HUES6 (cell line): Measurements from ENCODE around the gene ADRA2C.

Source experiments
- H3K27ac ChIP-seq: 2 replicates; pipeline ENCODE4 v1.7.0; 2013; ENCODE audit warnings: low read depth, mild to moderate bottlenecking, low read length, inconsistent platforms
- H3K27me3 ChIP-seq: 2 replicates; pipeline ENCODE4 v1.6.1; 2013; ENCODE audit warnings: low read length; ENCODE audit not compliant: control insufficient read depth, insufficient read depth
- H3K36me3 ChIP-seq: 2 replicates; pipeline ENCODE4 v1.6.1; 2013; ENCODE audit warnings: low read length; ENCODE audit not compliant: control insufficient read depth, insufficient read depth
- H3K4me1 ChIP-seq: 2 replicates; pipeline ENCODE4 v1.6.1; 2013; ENCODE audit warnings: low read length; ENCODE audit not compliant: control insufficient read depth, insufficient read depth
- H3K4me3 ChIP-seq: 2 replicates; pipeline ENCODE4 v1.5.1; 2013; ENCODE audit warnings: low read depth, low read length
- H3K9ac ChIP-seq: one replicate; pipeline ENCODE4 v1.6.1; 2013; ENCODE audit warnings: mild to moderate bottlenecking, low read length
- H3K9me3 ChIP-seq: 2 replicates; pipeline ENCODE4 v1.6.1; 2013; ENCODE audit warnings: low read depth, low read length; ENCODE audit not compliant: control insufficient read depth, insufficient read depth

The ADRA2C gene

GRCh38 chr4:3766036-3766784, at the start of gene ADRA2C:
Gene ADRA2C, plus strand, starts transcription at chr4:3766385. Its CDS starts 222 bp downstream, at chr4:3766607.
- Histone ChIP-seq H3K4me1 (peaks cover 46% of the 10 kb centered on the region; the same call in 1 of the 2 replicates), H3K9ac (peak within 1 kb of the TSS; percentile 67), H3K4me3 (peak within 1 kb of the TSS; percentile 66), H3K27ac (no peak within 1 kb of the TSS), H3K9me3 (no peaks in the 10 kb centered on the region), H3K27me3 (peaks cover 31% of the 10 kb centered on the region), H3K36me3 (no peaks in the 10 kb centered on the region)

- H3K4me3 ChIP-seq = no peak overlapping the region
- no peak overlapping the region for H3K9ac ChIP-seq
- no peak overlapping the region for H3K27ac ChIP-seq
- H3K27me3 ChIP-seq = peaks cover under 1% of the 10 kb centered on the region; the same call in 1 of the 2 replicates
- H3K4me1 ChIP-seq = no peaks in the 10 kb centered on the region
- H3K36me3 ChIP-seq = no peaks in the 10 kb centered on the region
- H3K9me3 ChIP-seq = peaks cover 12% of the 10 kb centered on the region
Observed at GRCh38 chr4:3716631-3717235, 49.5 kb upstream of the ADRA2C start.

GRCh38 chr4:3717241-3717640, 48.9 kb upstream of the ADRA2C start:
- no peak overlapping the region for H3K27ac ChIP-seq

GRCh38 chr4:3718462-3718861, 47.7 kb upstream of the ADRA2C start:
- Histone ChIP-seq H3K36me3 (no peaks in the 10 kb centered on the region), H3K9ac (no peak overlapping the region), H3K9me3 (peaks cover 12% of the 10 kb centered on the region), H3K27me3 (peaks cover 10% of the 10 kb centered on the region), H3K27ac (no peak overlapping the region), H3K4me1 (no peaks in the 10 kb centered on the region), H3K4me3 (no peak overlapping the region)

More at GRCh38 chr4:3717241-3717640, 48.9 kb upstream of the ADRA2C start:
- Histone ChIP-seq H3K27me3 (peaks cover 2% of the 10 kb centered on the region; the same call in 1 of the 2 replicates), H3K4me1 (no peaks in the 10 kb centered on the region), H3K4me3 (no peak overlapping the region), H3K9me3 (peaks cover 12% of the 10 kb centered on the region), H3K36me3 (no peaks in the 10 kb centered on the region), H3K9ac (no peak overlapping the region)

GRCh38 chr4:3719191-3719590, 47.0 kb upstream of the ADRA2C start:
- H3K4me3 ChIP-seq = no peak overlapping the region
- H3K27ac ChIP-seq = no peak overlapping the region
- H3K9ac ChIP-seq = no peak overlapping the region
- no peaks in the 10 kb centered on the region for H3K36me3 ChIP-seq
- peaks cover 6% of the 10 kb centered on the region; the same call in 1 of the 2 replicates for H3K4me1 ChIP-seq
- H3K27me3 ChIP-seq = peaks cover 18% of the 10 kb centered on the region
- H3K9me3 ChIP-seq = peaks cover 12% of the 10 kb centered on the region

- H3K9ac ChIP-seq = no peak overlapping the region
- H3K4me1 ChIP-seq = peaks cover 12% of the 10 kb centered on the region; the same call in 1 of the 2 replicates
- H3K9me3 ChIP-seq = peaks cover 12% of the 10 kb centered on the region
- no peaks in the 10 kb centered on the region for H3K36me3 ChIP-seq
- H3K27me3 ChIP-seq = peaks cover 24% of the 10 kb centered on the region
- no peak overlapping the region for H3K4me3 ChIP-seq
- no peak overlapping the region for H3K27ac ChIP-seq
Observed at GRCh38 chr4:3719836-3720235, 46.3 kb upstream of the ADRA2C start.

GRCh38 chr4:3720466-3720865, 45.7 kb upstream of the ADRA2C start:
- H3K4me1 ChIP-seq = peaks cover 17% of the 10 kb centered on the region
- no peak overlapping the region for H3K9ac ChIP-seq
- no peak overlapping the region for H3K4me3 ChIP-seq
- peaks cover 30% of the 10 kb centered on the region for H3K27me3 ChIP-seq
- no peaks in the 10 kb centered on the region for H3K36me3 ChIP-seq
- peaks cover 12% of the 10 kb centered on the region for H3K9me3 ChIP-seq
- no peak overlapping the region for H3K27ac ChIP-seq

GRCh38 chr4:3721186-3721585, 45.0 kb upstream of the ADRA2C start:
- H3K4me3 ChIP-seq = no peak overlapping the region

GRCh38 chr4:3721627-3722026, 44.6 kb upstream of the ADRA2C start:
- Histone ChIP-seq H3K9ac (no peak overlapping the region), H3K27ac (no peak overlapping the region), H3K4me1 (peaks cover 22% of the 10 kb centered on the region), H3K9me3 (peaks cover 12% of the 10 kb centered on the region), H3K27me3 (peaks cover 41% of the 10 kb centered on the region), H3K4me3 (no peak overlapping the region), H3K36me3 (no peaks in the 10 kb centered on the region)

More at GRCh38 chr4:3721186-3721585, 45.0 kb upstream of the ADRA2C start:
- Histone ChIP-seq H3K4me1 (peaks cover 19% of the 10 kb centered on the region), H3K27me3 (peaks cover 36% of the 10 kb centered on the region), H3K9me3 (peaks cover 12% of the 10 kb centered on the region), H3K27ac (no peak overlapping the region), H3K9ac (no peak overlapping the region), H3K36me3 (no peaks in the 10 kb centered on the region)

- Histone ChIP-seq H3K9me3 (peaks cover 12% of the 10 kb centered on the region), H3K36me3 (no peaks in the 10 kb centered on the region), H3K4me3 (no peak overlapping the region), H3K9ac (no peak overlapping the region), H3K4me1 (peaks cover 29% of the 10 kb centered on the region), H3K27ac (no peak overlapping the region), H3K27me3 (peaks cover 48% of the 10 kb centered on the region)
Observed at GRCh38 chr4:3722446-3723231, 43.5 kb upstream of the ADRA2C start.
